GM23338 (cell line): Measurements from ENCODE around the gene CLCF1.

Source experiments
- CREB1 ChIP-seq: fragments of 250-450 bp; sonication (Bioruptor Pico); IDR thresholded peaks from 2 replicates; pipeline ENCODE4 v1.5.0; 2020; ENCODE audit warnings: low read depth, mild to moderate bottlenecking, moderate library complexity
- CTCF ChIP-seq, 2 experiments: fragments of 200-600 bp in 1 of 2; sonication (generic) in 1 of 2; conservative IDR thresholded peaks; 2 replicates each; pipeline versions ENCODE4 v1.5.1 to v1.6.1; 2016 to 2017; ENCODE audit warnings: antibody characterized with exemption in 2 of 2, low read depth in 2 of 2, mild to moderate bottlenecking in 2 of 2, moderate library complexity in 1 of 2
- EZH2 ChIP-seq: fragments of 200-600 bp; sonication (generic); IDR thresholded peaks from one replicate; pipeline ENCODE4 v1.8.0; 2017; ENCODE audit warnings: antibody characterized with exemption, mild to moderate bottlenecking, low read depth; ENCODE audit not compliant: unreplicated experiment
- EZH2phosphoT487 ChIP-seq: fragments of 200-600 bp; sonication (generic); IDR thresholded peaks from one replicate; pipeline ENCODE4 v1.8.1; 2018; ENCODE audit warnings: antibody characterized with exemption; ENCODE audit not compliant: unreplicated experiment
- POLR2AphosphoS5 ChIP-seq: IDR thresholded peaks from 2 replicates; pipeline ENCODE4 v1.6.1; 2016; ENCODE audit warnings: antibody characterized with exemption, low read depth
- REST ChIP-seq: IDR thresholded peaks from one replicate; pipeline ENCODE4 v1.6.1; 2018; ENCODE audit warnings: antibody characterized with exemption; ENCODE audit not compliant: unreplicated experiment
- ZNF462 ChIP-seq: fragments of 250-450 bp; sonication (Bioruptor Pico); IDR thresholded peaks from 2 replicates; pipeline ENCODE4 v1.5.0; 2020; ENCODE audit warnings: mild to moderate bottlenecking, moderate library complexity

DNA sequence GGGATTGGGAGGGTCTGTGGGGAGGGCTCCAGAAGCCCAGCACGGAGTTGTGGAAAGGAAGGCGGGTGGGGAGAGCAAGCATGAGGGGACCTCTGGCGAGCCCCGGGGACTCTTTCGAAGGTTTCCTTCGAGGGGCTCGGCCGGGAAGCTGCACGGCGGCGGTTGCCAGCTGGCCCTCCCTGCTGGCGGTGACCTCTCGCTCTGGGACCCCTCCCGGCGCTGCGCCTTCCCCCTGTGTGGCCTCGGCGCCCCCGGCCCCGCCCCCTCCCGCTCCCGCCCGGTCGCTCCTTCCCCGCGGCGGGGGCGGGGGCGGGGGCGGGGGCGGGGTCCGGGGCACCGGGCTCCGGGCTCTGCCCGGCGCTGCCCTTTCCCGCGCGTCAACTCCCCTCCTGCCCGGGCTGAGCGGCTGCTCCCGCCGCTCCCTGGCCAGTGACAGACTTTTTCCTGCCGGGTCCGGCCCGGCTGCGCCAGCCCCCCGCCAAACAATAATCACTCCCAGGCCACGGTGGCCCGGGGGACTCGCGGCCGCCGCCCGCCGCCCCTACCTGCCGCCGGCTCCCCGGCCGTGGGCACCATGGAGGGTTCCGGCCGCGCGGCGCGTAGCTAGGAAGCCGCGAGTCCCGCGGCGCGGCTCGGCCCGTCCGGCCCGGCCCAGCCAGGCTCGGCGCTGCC, 941 bp downstream of the CLCF1 start:
- TF ChIP-seq REST = no peak
- TF ChIP-seq CTCF (conservative IDR thresholded peaks at IDR 0.05; ENCODE audit: low read depth in 2 of 2) = no peak
- no peak for TF ChIP-seq EZH2
- TF ChIP-seq ZNF462 (CRISPR knock-in tag) = no peak
- no peak for TF ChIP-seq POLR2AphosphoS5
- no peak for TF ChIP-seq EZH2phosphoT487
- no peak for TF ChIP-seq CREB1 (CRISPR knock-in tag)
